K562 (cell line): ENCODE results near the gene STX3. TPM values are rescaled to one million over a fixed set of nuclear protein-coding genes. Genes with fewer than 3 reads are reported as not detected.
A peak's percentile ranks its signal among the peaks of the same experiment; 100 is the strongest.

Experiments used
- HNRNPLL ChIP-seq: fragments of 200-400 bp; formaldehyde crosslinking; IDR thresholded peaks from 2 replicates; pipeline ENCODE4 v1.6.1; 2017; ENCODE audit warnings: low read length, low read depth, mild to moderate bottlenecking; ENCODE audit not compliant: poor library complexity, severe bottlenecking
- KAT2B ChIP-seq: IDR thresholded peaks from one replicate; pipeline ENCODE4 v1.6.1; 2012; ENCODE audit warnings: low read depth, mild to moderate bottlenecking, control low read depth, inconsistent platforms, low read length, moderate library complexity
- KDM2B ChIP-seq: fragments of 250-450 bp; sonication (Bioruptor Pico); IDR thresholded peaks from 2 replicates; pipeline ENCODE4 v1.8.0; 2021; ENCODE audit warnings: mild to moderate bottlenecking, moderate library complexity
- MCM2 ChIP-seq: fragments of 450-650 bp; IDR thresholded peaks from 2 replicates; pipeline ENCODE4 v1.6.1; 2017; ENCODE audit warnings: low read depth, mild to moderate bottlenecking
- MEIS2 ChIP-seq: fragments of 450-650 bp; IDR thresholded peaks from 2 replicates; pipeline ENCODE4 v1.6.1; 2014; ENCODE audit warnings: mild to moderate bottlenecking; ENCODE audit not compliant: partially characterized antibody
- PHF21A ChIP-seq: fragments of 450-650 bp; IDR thresholded peaks from 2 replicates; pipeline ENCODE4 v1.6.1; 2017; ENCODE audit warnings: low read depth, borderline replicate concordance
- SP1 ChIP-seq: sonication (generic); formaldehyde crosslinking; IDR thresholded peaks from 2 replicates; pipeline ENCODE4 v1.8.1; 2022; ENCODE audit warnings: mild to moderate bottlenecking, missing genetic modification reagents
- STAG1 ChIP-seq: sonication (generic); formaldehyde crosslinking; IDR thresholded peaks from 2 replicates; pipeline ENCODE4 v1.5.0; 2020; ENCODE audit warnings: missing genetic modification reagents, borderline replicate concordance
- ZFP30 ChIP-seq: fragments of 250-450 bp; sonication (Bioruptor Pico); IDR thresholded peaks from 2 replicates; pipeline ENCODE4 v1.8.0; 2022; ENCODE audit warnings: moderate library complexity, mild to moderate bottlenecking, inconsistent platforms, borderline replicate concordance
- ZFX ChIP-seq: sonication (generic); formaldehyde crosslinking; IDR thresholded peaks from 2 replicates; pipeline ENCODE4 v1.8.0; 2022; ENCODE audit warnings: mild to moderate bottlenecking, missing genetic modification reagents, moderate library complexity
- ZNF551 ChIP-seq: fragments of 250-450 bp; sonication (Bioruptor Pico); IDR thresholded peaks from 2 replicates; pipeline ENCODE4 v1.5.0; 2021; ENCODE audit warnings: mild to moderate bottlenecking, moderate library complexity
- ZNF699 ChIP-seq: fragments of 250-450 bp; sonication (Bioruptor Pico); IDR thresholded peaks from 2 replicates; pipeline ENCODE4 v1.8.0; 2021; ENCODE audit warnings: mild to moderate bottlenecking, moderate library complexity; ENCODE audit not compliant: insufficient replicate concordance
- polyA plus RNA-seq, 8 experiments: library from polyadenylated mRNA; depleted of rRNA in 4 of 8; stranded (reverse) in 5 of 8; unstranded in 3 of 8; fragments of >200 nt; fragmentation: Nextera tagmentation in 2 of 8; fragmentation: Illumina TruSeq in 1 of 8; extraction: Ambion mirVana in 2 of 8; extraction: Trizol in 1 of 8; gene quantifications; 2 replicates each; pipeline versions ENCODE4 v1.2.1 to v1.2.3, GENCODE V29; 2011 to 2014; ENCODE audit warnings: inconsistent platforms in 1 of 8, missing spikeins in 1 of 8
- total RNA-seq, 7 experiments: library from RNA; depleted of rRNA in 6 of 7; stranded (reverse); fragments of >200 nt in 6 of 7; fragmentation: Illumina TruSeq in 2 of 7; extraction: Trizol in 2 of 7; gene quantifications; 2 replicates each; pipeline versions ENCODE4 v1.2.1 to v1.2.3, GENCODE V29; 2011 to 2021; ENCODE audit warnings: low replicate concordance in 1 of 7
- TF ChIP-seq, protein P1 (sequence below): sonication (generic); formaldehyde crosslinking; IDR thresholded peaks from 2 replicates; pipeline ENCODE4 v1.8.1; 2023; ENCODE audit warnings: mild to moderate bottlenecking, missing genetic modification reagents, moderate library complexity
- TF ChIP-seq, protein P2 (sequence below): sonication (generic); formaldehyde crosslinking; IDR thresholded peaks from 2 replicates; pipeline ENCODE4 v1.8.0; 2022; ENCODE audit warnings: missing genetic modification reagents, mild to moderate bottlenecking, borderline replicate concordance
- TF ChIP-seq, protein P3 (sequence below): fragments of 250-450 bp; sonication (Bioruptor Pico); IDR thresholded peaks from 2 replicates; pipeline ENCODE4 v1.9.0; 2021; ENCODE audit warnings: mild to moderate bottlenecking, inconsistent platforms
- TF ChIP-seq, protein P4 (sequence below): fragments of 250-450 bp; sonication (Bioruptor Pico); IDR thresholded peaks from 2 replicates; pipeline ENCODE4 v1.4.0; 2020

The STX3 gene
- total and polyA plus RNA-seq, 9 of the 15 experiments (the other 6 are each of a cell fraction or from before 2014, with no cell fraction given) = 12.0 to 91.6 (median 48.7) TPM

DNA sequence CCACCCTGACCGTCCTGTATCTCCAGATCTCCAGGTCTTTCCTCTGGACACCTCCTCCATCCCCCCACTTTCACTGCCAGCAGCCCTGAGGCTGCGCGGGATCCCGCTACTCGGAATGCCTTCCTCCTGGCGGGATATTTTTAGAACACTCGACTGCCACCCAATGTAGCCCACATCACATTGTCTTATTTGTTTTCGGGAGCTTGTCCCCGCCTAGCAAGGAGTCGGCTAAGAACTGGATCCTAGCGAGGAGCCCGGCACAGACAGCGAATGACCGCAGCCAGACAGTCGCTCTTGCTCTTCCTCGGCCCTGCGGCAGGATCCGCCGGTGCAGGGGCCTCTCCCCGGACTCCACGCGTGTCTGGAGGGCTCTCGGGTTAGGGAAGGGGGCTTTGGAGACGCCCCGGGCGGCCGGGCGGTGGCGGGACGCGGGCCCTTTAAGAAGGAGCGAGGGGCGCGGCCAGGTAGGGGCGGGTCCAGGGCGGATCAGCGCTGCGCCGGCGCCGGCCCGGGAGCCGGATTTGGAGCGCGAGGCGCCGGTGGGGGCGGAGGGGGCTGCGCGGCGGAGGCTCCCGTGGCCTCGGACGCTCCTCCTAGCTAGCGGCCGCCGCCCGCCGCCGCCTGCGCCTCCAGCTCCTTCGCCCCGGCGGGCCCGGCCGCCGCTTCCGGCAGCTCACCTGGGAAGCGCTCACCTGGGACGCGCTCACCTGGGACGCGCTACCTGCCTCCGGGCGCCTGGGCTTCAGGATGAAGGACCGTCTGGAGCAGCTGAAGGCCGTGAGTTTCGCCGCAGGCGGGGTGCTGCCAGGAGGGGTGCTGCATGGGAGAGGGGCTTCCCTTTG lies at the start of gene STX3 (continued):
- TF ChIP-seq, protein P1, sequence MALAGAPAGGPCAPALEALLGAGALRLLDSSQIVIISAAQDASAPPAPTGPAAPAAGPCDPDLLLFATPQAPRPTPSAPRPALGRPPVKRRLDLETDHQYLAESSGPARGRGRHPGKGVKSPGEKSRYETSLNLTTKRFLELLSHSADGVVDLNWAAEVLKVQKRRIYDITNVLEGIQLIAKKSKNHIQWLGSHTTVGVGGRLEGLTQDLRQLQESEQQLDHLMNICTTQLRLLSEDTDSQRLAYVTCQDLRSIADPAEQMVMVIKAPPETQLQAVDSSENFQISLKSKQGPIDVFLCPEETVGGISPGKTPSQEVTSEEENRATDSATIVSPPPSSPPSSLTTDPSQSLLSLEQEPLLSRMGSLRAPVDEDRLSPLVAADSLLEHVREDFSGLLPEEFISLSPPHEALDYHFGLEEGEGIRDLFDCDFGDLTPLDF (CRISPR knock-in tag) = no peak
- TF ChIP-seq SP1 (CRISPR knock-in tag) = no peak; the same call in 1 of the 2 replicates
- peak; percentile 64 for TF ChIP-seq ZFX
- TF ChIP-seq STAG1 (CRISPR knock-in tag) = no peak
- TF ChIP-seq KDM2B = 0 out of 2 replicates have a peak, but pooled peaks have one; percentile 56
- TF ChIP-seq PHF21A = 0 out of 2 replicates have a peak, but pooled peaks have one; percentile 0
- no peak for TF ChIP-seq MCM2
- TF ChIP-seq, protein P2, sequence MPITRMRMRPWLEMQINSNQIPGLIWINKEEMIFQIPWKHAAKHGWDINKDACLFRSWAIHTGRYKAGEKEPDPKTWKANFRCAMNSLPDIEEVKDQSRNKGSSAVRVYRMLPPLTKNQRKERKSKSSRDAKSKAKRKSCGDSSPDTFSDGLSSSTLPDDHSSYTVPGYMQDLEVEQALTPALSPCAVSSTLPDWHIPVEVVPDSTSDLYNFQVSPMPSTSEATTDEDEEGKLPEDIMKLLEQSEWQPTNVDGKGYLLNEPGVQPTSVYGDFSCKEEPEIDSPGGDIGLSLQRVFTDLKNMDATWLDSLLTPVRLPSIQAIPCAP = no peak
- no peak for TF ChIP-seq ZFP30
- TF ChIP-seq, protein P3, sequence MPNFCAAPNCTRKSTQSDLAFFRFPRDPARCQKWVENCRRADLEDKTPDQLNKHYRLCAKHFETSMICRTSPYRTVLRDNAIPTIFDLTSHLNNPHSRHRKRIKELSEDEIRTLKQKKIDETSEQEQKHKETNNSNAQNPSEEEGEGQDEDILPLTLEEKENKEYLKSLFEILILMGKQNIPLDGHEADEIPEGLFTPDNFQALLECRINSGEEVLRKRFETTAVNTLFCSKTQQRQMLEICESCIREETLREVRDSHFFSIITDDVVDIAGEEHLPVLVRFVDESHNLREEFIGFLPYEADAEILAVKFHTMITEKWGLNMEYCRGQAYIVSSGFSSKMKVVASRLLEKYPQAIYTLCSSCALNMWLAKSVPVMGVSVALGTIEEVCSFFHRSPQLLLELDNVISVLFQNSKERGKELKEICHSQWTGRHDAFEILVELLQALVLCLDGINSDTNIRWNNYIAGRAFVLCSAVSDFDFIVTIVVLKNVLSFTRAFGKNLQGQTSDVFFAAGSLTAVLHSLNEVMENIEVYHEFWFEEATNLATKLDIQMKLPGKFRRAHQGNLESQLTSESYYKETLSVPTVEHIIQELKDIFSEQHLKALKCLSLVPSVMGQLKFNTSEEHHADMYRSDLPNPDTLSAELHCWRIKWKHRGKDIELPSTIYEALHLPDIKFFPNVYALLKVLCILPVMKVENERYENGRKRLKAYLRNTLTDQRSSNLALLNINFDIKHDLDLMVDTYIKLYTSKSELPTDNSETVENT (CRISPR knock-in tag) = peak; percentile 75
- no peak for TF ChIP-seq ZNF551 (CRISPR knock-in tag)
- no peak for TF ChIP-seq KAT2B
- TF ChIP-seq, protein P4, sequence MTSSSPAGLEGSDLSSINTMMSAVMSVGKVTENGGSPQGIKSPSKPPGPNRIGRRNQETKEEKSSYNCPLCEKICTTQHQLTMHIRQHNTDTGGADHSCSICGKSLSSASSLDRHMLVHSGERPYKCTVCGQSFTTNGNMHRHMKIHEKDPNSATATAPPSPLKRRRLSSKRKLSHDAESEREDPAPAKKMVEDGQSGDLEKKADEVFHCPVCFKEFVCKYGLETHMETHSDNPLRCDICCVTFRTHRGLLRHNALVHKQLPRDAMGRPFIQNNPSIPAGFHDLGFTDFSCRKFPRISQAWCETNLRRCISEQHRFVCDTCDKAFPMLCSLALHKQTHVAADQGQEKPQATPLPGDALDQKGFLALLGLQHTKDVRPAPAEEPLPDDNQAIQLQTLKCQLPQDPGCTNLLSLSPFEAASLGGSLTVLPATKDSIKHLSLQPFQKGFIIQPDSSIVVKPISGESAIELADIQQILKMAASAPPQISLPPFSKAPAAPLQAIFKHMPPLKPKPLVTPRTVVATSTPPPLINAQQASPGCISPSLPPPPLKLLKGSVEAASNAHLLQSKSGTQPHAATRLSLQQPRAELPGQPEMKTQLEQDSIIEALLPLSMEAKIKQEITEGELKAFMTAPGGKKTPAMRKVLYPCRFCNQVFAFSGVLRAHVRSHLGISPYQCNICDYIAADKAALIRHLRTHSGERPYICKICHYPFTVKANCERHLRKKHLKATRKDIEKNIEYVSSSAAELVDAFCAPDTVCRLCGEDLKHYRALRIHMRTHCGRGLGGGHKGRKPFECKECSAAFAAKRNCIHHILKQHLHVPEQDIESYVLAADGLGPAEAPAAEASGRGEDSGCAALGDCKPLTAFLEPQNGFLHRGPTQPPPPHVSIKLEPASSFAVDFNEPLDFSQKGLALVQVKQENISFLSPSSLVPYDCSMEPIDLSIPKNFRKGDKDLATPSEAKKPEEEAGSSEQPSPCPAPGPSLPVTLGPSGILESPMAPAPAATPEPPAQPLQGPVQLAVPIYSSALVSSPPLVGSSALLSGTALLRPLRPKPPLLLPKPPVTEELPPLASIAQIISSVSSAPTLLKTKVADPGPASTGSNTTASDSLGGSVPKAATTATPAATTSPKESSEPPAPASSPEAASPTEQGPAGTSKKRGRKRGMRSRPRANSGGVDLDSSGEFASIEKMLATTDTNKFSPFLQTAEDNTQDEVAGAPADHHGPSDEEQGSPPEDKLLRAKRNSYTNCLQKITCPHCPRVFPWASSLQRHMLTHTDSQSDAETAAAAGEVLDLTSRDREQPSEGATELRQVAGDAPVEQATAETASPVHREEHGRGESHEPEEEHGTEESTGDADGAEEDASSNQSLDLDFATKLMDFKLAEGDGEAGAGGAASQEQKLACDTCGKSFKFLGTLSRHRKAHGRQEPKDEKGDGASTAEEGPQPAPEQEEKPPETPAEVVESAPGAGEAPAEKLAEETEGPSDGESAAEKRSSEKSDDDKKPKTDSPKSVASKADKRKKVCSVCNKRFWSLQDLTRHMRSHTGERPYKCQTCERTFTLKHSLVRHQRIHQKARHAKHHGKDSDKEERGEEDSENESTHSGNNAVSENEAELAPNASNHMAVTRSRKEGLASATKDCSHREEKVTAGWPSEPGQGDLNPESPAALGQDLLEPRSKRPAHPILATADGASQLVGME (CRISPR knock-in tag) = peak; percentile 90; the same call in 1 of the 2 replicates
- peak; percentile 78 for TF ChIP-seq HNRNPLL
- peak; percentile 33 for TF ChIP-seq MEIS2
- TF ChIP-seq ZNF699 (CRISPR knock-in tag) = no peak
